ENCODE measurements around the gene DSCAM. TPM values are rescaled to one million over a fixed set of nuclear protein-coding genes. Genes with fewer than 3 reads are reported as not detected.

Gene DSCAM
- total and polyA plus RNA-seq, 8 donors: 0.37 TPM; not detected in 7

DNA sequence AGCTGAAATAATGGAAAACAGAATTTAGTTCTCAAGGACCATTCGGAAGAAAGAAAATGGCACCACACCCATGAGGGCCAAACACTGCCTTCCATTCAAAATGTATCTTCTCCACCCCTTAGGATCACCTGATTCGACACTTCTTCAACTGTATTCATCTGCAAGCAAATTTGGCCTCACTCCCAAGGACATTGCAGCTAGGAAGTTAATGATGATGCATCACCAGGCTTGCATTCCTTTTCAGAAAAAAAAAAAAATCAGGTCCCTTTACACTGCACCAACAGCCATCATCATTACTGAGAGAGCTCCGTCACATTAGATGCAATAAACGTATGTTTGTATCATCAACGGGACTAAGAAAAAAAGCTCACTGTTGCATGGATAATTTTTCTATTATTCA is 611.4 kb downstream of the DSCAM start:
- TF ChIP-seq POLR2A (IDR thresholded peaks at IDR 0.05): no peak
- TF ChIP-seq, protein P1, sequence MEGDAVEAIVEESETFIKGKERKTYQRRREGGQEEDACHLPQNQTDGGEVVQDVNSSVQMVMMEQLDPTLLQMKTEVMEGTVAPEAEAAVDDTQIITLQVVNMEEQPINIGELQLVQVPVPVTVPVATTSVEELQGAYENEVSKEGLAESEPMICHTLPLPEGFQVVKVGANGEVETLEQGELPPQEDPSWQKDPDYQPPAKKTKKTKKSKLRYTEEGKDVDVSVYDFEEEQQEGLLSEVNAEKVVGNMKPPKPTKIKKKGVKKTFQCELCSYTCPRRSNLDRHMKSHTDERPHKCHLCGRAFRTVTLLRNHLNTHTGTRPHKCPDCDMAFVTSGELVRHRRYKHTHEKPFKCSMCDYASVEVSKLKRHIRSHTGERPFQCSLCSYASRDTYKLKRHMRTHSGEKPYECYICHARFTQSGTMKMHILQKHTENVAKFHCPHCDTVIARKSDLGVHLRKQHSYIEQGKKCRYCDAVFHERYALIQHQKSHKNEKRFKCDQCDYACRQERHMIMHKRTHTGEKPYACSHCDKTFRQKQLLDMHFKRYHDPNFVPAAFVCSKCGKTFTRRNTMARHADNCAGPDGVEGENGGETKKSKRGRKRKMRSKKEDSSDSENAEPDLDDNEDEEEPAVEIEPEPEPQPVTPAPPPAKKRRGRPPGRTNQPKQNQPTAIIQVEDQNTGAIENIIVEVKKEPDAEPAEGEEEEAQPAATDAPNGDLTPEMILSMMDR (IDR thresholded peaks at IDR 0.05): no peak
- no peak for TF ChIP-seq POLR2AphosphoS5 (IDR thresholded peaks at IDR 0.05)
- TF ChIP-seq EP300 (IDR thresholded peaks at IDR 0.05): no peak
- WGBS, 5 donors: 71 to 88% (median 76%) methylated on average over 5 of the region's 5 CpGs
- H3K27ac ChIP-seq: no peak overlapping the region
- H3K4me1 ChIP-seq: no peaks in the 10 kb centered on the region
- H3K9me3 ChIP-seq: no peaks in the 10 kb centered on the region
- intact Hi-C loops (cut with DNase I; ENCODE audit: low total_unique reads): no loop called here
- no peaks in the 10 kb centered on the region for H3K36me3 ChIP-seq
- no peak for DNase-seq
- H3K4me3 ChIP-seq: no peak overlapping the region
- H3K27me3 ChIP-seq: peaks cover 0 to 20% (median 0%) of the 10 kb centered on the region in 3 donors

DNA sequence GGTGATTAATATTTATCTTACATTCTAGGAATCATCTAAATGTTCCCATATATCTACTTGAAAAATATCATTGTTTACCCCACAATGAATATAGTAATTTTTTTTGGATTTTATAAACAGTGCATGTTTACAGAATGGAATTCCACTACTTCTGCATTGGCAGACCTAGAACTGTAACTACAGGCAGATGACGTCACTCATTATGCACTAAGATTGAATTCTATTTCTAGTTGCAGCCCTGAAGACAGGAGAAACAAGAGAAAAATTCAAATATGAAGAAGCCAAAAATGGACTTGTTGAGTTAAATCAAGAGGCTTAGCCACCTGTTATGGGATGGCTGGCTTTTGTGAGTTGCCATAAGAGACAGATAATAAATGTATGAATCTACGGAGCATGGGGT is 615.0 kb downstream of the DSCAM start:
- no peaks in the 10 kb centered on the region for H3K36me3 ChIP-seq
- TF ChIP-seq, protein P1 (IDR thresholded peaks at IDR 0.05): no peak
- no peak for TF ChIP-seq POLR2A (IDR thresholded peaks at IDR 0.05)
- no peak for TF ChIP-seq EP300 (IDR thresholded peaks at IDR 0.05)
- H3K27me3 ChIP-seq: peaks cover 0 to 17% (median 0%) of the 10 kb centered on the region in 3 donors
- no peak for DNase-seq
- no peak overlapping the region for H3K4me3 ChIP-seq
- H3K27ac ChIP-seq: no peak overlapping the region
- peaks cover 0 to 4% (median 0%) of the 10 kb centered on the region in 4 donors for H3K4me1 ChIP-seq
- 81 to 91% (median 84%) methylated on average over 2 of the region's 2 CpGs for WGBS, 5 donors
- no peaks in the 10 kb centered on the region for H3K9me3 ChIP-seq
- intact Hi-C loops (cut with DNase I; ENCODE audit: low total_unique reads): no loop called here

DNA sequence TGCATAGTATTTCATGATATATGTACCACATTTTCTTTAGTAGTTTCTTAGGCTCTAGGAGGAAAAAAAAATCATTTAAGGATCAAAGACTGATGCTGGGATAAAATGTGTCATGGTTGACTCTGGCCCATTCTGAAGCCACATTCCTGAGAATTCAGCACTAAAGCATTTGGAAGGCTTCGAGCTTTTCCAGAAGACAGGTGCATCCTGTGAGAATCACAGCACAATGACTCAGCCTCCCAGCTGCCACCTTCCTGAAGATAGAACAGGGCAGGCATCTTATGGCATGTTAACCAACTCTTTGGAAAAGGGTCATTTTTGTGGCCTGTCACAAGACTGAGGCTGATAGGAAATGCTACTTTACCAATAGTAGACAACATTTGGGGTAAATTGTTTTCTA is 619.9 kb downstream of the DSCAM start:
- WGBS, 5 donors: 74 to 89% (median 79%) methylated on average over 1 of the region's 1 CpG
- DNase-seq: no peak
- peaks cover 0 to 4% (median 0%) of the 10 kb centered on the region in 4 donors for H3K4me1 ChIP-seq
- intact Hi-C loops (cut with DNase I; ENCODE audit: low total_unique reads): no loop called here
- H3K4me3 ChIP-seq: no peak overlapping the region
- no peaks in the 10 kb centered on the region for H3K9me3 ChIP-seq
- H3K27me3 ChIP-seq: no peaks in the 10 kb centered on the region
- no peak overlapping the region for H3K27ac ChIP-seq
- TF ChIP-seq POLR2AphosphoS5 (IDR thresholded peaks at IDR 0.05): no peak
- TF ChIP-seq EP300 (IDR thresholded peaks at IDR 0.05): no peak
- TF ChIP-seq, protein P1 (IDR thresholded peaks at IDR 0.05): no peak
- no peak for TF ChIP-seq POLR2A (IDR thresholded peaks at IDR 0.05)
- H3K36me3 ChIP-seq: no peaks in the 10 kb centered on the region

DNA sequence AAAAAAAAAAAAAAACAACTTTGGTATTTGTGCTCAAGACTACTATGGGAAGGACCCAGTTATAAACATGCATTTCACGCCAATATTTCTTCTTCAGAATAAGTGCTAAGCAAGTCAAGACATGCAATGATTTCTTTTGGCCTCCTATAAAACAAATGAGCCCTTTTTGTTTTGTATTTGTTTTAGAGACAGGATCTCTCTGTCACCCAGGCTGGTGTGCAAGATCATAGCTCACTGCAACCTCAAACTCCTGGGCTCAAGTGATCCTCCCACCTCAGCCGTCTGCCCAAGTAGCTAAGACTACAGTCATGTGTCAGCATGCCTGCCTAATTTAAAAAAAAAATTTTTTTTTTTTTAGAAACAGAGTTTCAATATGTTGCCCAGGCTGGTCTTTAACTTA is 631.0 kb downstream of the DSCAM start:
- WGBS, 5 donors: 66 to 78% (median 76%) methylated on average over 2 of the region's 2 CpGs
- no peaks in the 10 kb centered on the region for H3K27me3 ChIP-seq
- intact Hi-C loops (cut with DNase I; ENCODE audit: low total_unique reads): no loop called here
- DNase-seq: no peak
- no peaks in the 10 kb centered on the region for H3K36me3 ChIP-seq
- H3K4me1 ChIP-seq: no peaks in the 10 kb centered on the region
- no peaks in the 10 kb centered on the region for H3K9me3 ChIP-seq
- TF ChIP-seq POLR2A (IDR thresholded peaks at IDR 0.05) (no peak), POLR2AphosphoS5 (IDR thresholded peaks at IDR 0.05) (no peak), EP300 (IDR thresholded peaks at IDR 0.05) (no peak)
- TF ChIP-seq, protein P1 (IDR thresholded peaks at IDR 0.05): no peak
- H3K27ac ChIP-seq: no peak overlapping the region
- no peak overlapping the region for H3K4me3 ChIP-seq
